IPS-18c (cell line): ENCODE data around the gene APC.

Experiments
- H3K4me3 ChIP-seq: 2 replicates; pipeline ENCODE4 v1.7.0; 2013; ENCODE audit warnings: low read depth, mild to moderate bottlenecking, low read length, moderate library complexity; ENCODE audit not compliant: insufficient read depth
- H3K9me3 ChIP-seq: one replicate; pipeline ENCODE4 v1.6.1; 2013; ENCODE audit warnings: mild to moderate bottlenecking, low read length, moderate library complexity; ENCODE audit not compliant: control insufficient read depth, insufficient read depth

APC gene

DNA sequence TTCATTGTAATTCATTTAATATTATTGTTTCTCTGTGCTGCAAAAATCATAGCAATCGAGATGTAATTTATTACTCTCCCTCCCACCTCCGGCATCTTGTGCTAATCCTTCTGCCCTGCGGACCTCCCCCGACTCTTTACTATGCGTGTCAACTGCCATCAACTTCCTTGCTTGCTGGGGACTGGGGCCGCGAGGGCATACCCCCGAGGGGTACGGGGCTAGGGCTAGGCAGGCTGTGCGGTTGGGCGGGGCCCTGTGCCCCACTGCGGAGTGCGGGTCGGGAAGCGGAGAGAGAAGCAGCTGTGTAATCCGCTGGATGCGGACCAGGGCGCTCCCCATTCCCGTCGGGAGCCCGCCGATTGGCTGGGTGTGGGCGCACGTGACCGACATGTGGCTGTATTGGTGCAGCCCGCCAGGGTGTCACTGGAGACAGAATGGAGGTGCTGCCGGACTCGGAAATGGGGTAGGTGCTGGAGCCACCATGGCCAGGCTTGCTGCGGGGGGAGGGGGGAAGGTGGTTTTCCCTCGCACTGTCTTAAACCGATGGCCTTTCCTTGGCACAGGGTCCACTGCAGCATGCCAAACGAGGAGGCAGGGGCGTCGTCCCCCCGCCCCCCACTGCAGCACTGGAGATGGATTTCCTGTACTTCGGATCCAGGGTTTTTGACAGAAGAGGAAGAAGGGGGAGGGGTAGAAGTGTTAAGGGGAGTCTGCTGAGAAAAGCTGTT lies at the start of gene APC:
Gene APC (plus strand): TSS at position 423 of the 728 bp plus-strand sequence. CDS start 17,006 bp downstream, outside the sequence.
- Histone ChIP-seq H3K9me3 (no peaks in the 10 kb centered on the region), H3K4me3 (peak within 1 kb of the TSS; percentile 73)

DNA sequence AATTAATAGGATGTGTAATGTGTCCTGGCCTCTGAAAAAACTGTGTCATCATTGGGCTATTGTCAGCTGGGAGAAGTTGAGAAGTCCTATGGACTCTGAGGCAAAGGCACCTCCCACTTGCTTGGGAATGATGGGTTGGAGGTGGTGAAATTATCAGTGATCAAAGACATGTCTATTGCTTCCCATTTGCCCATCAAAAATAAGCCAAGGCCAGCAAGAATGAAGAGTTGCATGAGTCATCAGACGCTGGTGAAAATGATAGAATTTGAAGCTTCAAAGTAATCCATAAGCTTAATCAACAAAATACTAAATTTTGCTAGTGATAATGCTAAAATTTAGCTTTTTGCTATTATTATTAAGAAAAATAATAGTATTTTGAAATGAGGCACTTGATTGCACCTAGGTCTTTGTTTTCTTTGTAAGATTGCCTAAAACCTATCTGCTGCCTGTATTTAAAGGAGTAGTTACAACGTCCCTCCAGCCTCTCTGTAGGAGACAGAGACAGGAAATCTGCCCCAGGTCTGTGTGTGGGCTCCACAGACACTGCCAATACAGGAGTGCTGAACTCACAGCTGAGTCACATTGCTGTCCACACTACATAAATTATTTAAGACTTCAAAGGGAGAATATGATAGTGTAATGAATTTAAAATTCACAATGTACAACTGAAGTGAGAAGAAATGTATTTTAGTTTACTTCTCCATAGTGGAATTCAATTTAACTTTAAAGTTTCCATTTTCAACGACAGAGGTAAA lies 48.4 kb upstream of the APC start:
- Histone ChIP-seq H3K9me3 (no peaks in the 10 kb centered on the region), H3K4me3 (no peak overlapping the region)

DNA sequence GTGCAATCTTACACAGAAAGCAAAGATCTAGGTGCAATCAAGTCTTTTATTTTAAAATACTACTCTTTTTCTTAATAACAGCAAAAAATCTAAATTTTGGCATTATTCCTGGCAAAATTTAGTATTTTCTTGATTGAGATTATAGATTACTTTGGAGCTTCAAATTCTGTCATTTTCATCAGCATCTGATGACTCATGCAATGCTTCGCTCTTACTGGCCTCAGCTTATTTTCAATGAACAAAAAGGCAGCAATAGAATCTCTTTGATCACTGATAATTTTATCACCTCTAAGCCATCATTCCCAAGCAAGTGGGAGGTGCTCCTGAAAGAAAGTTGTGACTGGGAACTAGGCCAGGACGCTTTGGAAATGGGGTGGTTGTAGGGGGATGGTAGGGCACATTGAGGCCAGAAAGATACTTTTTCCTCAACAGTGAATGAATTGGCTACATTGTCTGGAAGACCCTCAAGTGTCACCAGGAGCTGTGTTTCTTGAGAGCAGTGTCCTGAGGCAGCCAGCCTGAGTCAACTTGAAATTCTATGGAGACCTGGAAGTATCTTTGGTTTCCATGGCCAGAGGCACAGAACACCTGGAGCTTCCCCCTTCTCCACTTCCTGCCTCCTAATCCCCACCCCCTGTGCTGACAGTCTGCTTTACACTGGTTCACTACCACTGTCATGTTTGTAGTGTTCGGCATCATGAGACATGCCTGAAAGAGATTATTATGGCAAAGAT lies 46.9 kb upstream of the APC start:
- H3K9me3 ChIP-seq: no peaks in the 10 kb centered on the region
- no peak overlapping the region for H3K4me3 ChIP-seq

DNA sequence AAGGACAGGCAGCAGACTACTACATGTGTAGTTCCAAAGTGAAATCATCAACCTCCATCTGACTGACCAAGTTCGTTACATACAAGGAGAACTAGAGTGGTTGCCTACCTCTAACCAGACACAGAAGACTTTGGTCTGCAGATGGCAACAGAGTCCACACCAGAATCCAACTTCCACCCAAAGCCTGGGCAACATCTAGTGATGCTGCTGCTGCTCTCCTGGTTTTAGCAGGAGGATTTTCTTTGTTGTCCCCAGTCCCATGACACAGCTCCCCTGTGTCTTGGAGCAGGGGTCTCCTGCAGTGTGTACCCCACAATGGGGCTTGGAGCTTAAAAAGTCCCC lies 46.4 kb upstream of the APC start:
- H3K9me3 ChIP-seq: no peaks in the 10 kb centered on the region
- no peak overlapping the region for H3K4me3 ChIP-seq

DNA sequence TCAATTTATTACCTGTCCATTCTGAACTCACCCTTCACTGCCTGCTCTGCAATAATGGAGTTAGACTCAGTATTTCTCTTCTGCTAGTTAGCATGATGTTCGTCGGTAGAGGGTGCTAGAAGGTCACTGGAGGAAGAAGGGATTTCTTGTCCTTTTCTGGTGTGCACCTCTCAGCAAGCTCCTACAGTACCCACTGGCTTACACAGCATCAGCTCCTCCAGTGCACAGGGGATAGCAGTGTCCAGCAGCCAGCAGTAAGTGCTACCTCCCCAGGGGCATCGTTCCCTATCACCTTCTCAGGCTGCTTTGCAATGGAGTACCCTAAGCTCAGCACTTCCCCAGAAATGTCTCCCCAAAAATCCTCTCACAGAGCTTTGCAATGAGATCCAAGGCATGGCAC lies 45.9 kb upstream of the APC start:
- H3K4me3 ChIP-seq: no peak overlapping the region

DNA sequence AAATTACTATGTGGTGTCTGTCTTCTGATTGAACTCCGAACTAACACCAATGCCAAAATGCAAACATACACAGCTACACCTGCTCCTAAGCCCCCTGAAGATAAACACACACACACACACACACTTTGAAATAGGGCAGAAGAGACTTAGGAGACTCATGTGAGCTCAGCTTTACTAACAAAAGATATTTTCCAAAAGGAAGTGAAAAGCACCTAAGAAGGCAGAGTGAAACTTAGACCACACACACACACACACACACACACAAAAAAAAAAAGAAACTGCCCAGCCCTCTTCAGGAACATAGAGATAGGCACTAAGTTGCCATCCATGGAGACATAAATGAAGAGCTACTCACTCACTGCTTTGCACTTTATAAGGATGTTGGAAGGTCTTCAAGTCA lies 45.2 kb upstream of the APC start:
- Histone ChIP-seq H3K4me3 (no peak overlapping the region), H3K9me3 (no peaks in the 10 kb centered on the region)

More for the DNA sequence above, 45.9 kb upstream of the APC start:
- H3K9me3 ChIP-seq: no peaks in the 10 kb centered on the region

DNA sequence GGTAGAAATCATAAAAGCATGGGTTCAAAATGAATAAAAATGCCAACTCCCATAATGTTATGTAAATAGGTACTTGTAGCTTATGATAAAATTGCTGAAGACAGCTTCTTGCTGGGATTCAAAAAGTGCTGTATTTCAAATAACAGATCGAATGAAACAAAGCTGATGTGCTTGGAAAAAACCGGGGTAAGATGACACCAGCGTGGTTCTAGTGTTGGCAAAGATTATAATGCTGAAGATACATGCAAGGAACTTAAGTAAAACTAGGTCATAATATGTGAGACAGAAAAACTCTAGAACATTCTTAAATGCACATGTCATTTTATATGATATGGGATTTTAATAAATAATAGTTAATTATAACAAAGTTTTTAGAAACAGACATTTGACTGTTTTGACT lies 44.4 kb upstream of the APC start:
- H3K9me3 ChIP-seq: no peaks in the 10 kb centered on the region
- no peak overlapping the region for H3K4me3 ChIP-seq

DNA sequence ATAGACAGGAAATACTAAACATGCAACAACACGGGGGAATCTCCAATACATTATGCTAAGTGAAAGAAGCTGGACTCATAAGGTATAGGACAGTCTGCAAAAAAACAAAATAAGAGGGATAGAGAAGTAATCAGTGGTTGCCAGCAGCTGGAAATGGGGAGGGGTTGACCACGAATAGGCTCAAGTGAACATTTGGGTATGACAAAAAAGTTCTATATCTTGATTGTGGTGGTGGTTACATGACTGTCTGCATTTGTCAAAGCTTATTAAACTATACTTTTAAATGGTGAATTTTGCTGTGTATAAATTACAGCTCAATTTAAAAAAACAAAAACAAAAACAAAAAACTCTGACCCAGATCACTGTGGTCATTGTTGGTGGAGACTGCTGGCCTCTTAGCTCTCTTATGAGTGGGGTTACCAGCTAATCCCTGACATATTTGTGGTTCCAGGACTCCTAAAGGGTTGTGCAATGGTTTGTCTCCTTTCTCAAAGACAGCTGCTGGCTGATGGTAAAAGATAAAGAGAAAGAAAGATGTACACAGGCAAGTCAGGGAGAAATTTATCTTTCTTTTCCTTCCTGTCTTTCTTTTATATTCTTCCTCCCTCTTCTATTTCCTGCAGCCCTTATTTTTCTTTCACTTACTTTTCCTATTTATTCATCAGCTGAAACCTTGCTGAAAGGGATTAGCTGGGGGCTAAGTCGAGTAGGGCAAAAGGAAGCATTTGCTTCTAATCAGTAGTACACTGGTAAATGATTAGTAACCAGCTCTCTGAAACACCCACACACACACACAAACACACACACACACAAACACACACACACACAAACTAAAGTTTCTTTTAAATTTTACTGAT lies 42.6 kb upstream of the APC start:
- Histone ChIP-seq H3K4me3 (no peak overlapping the region), H3K9me3 (no peaks in the 10 kb centered on the region)

DNA sequence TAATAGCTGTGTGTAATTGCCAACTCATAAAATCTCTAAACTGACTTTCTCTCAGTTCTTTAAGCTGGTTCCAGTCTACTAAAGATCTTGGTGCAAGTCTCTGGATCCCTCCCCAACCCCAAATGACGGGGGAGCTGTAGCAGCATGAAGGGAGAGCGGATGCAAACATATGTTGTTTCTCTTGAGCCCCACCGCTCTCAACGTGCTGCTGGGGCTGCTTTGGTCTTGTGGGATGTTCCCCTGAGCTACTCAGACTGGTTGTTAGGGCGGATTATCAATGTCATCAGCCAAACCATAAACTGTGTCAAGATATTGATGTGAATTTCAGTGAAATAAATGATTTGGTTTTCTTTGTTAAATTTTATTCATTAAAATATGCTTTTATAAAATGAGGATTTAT lies 40.9 kb upstream of the APC start:
- Histone ChIP-seq H3K9me3 (no peaks in the 10 kb centered on the region), H3K4me3 (no peak overlapping the region)

DNA sequence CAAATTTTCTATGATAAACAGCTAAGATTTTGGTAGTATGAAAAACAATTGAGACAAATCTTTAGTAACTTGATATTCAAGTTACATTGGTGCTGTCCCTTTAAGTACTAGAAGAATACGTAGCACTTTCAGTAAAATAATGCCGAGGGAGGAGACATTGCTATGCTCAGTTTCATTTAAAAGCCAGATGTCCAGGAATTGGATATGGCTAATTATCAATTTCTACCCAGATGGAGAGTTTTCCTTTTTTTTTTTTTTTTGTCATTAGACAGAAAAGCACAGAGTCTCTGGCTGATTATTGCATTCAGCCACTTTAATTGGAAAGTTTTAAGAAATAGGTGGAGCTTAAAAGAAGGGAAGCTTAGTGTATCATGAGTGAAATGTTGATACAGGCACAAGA lies 40.4 kb upstream of the APC start:
- H3K9me3 ChIP-seq: no peaks in the 10 kb centered on the region
- no peak overlapping the region for H3K4me3 ChIP-seq

DNA sequence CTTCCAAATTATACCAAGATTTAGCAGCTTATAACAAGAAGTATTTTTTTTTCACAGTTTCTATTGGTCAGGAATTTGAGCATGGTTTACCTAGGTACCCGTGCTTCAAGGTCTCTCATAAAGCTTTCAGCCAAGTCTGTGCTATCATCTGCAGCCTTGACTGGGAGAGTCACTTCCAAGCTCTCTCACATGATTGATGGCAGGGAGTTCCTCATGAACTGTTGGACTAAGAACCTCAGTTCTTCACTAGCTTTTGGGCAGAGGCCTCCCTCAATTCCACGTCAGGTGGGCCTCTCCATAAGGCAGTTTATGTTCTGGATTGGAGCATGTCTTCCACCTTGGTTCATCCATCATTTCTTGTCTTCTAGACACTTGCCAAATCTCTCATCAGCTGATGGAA lies 39.9 kb upstream of the APC start:
- no peak overlapping the region for H3K4me3 ChIP-seq
- H3K9me3 ChIP-seq: no peaks in the 10 kb centered on the region

DNA sequence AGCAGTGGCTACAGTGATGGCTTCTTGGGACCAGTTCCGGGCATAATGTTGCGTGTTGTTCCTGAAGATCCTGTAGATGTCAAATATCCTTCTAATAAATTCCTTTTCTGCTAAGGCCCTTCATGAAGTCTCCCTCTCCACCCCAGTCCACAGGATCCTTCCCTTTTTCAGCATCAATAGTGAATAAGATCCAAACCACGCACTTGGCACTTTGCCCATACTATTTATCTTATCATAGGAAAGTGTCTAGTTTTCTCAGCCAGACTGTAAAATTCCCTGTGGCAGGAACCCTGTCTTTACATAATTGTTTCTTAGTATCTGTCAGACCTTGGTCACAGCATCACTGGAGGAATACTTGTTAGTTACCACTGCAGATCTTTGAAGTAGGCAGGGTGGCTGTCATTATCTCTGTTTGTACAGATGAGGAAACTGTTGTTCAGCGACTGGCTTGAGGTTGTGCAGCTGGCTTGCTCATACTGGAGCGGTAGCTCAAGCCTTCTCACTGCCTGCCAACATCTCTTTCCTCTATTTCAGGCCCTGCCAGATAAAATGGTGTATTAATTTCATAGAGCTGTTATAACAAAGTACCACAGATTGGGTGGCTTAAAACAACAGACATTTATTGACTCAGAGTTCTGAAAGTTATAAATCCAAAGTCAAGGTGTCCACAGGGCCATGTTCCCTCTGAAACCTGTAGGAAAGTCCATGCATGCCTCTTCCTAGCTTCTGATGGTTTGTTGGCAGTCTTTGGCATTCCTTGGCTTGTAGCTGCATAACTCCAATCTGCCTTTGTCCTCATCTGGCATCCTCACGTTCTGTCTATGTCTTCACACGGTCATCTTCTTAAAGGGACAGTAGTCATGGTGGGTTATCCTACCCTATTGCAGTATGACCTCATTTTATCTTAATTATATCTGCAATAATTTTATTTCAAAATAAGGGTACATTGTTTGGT lies 33.5 kb upstream of the APC start:
- no peak overlapping the region for H3K4me3 ChIP-seq
- H3K9me3 ChIP-seq: no peaks in the 10 kb centered on the region

DNA sequence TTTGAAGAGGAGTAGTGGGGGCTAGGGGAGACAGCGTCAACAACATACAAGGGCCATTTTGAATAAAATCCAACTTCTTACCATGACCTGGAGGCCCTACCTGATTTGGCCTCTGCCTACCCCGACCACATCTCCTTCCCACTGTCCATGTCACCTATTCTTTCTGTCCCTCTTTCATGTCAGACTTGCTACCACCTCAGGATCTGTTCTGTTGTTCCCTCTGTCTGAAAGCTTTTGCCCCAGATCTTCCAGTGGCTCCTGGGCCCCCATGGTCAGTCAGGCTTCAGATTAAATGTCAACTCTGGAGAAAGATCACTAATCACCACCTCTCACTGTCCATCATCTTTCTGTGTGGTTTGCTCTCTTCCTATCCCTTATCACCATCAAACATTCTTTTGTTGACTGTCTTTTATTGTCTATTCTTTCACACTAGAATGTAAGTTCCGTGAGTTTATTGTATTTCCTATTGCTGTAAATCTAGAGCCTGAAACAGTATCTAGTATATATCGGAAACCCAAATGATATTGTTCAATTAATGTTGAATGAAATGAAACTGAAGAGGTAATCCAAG lies 31.2 kb upstream of the APC start:
- Histone ChIP-seq H3K4me3 (no peak overlapping the region), H3K9me3 (no peaks in the 10 kb centered on the region)

DNA sequence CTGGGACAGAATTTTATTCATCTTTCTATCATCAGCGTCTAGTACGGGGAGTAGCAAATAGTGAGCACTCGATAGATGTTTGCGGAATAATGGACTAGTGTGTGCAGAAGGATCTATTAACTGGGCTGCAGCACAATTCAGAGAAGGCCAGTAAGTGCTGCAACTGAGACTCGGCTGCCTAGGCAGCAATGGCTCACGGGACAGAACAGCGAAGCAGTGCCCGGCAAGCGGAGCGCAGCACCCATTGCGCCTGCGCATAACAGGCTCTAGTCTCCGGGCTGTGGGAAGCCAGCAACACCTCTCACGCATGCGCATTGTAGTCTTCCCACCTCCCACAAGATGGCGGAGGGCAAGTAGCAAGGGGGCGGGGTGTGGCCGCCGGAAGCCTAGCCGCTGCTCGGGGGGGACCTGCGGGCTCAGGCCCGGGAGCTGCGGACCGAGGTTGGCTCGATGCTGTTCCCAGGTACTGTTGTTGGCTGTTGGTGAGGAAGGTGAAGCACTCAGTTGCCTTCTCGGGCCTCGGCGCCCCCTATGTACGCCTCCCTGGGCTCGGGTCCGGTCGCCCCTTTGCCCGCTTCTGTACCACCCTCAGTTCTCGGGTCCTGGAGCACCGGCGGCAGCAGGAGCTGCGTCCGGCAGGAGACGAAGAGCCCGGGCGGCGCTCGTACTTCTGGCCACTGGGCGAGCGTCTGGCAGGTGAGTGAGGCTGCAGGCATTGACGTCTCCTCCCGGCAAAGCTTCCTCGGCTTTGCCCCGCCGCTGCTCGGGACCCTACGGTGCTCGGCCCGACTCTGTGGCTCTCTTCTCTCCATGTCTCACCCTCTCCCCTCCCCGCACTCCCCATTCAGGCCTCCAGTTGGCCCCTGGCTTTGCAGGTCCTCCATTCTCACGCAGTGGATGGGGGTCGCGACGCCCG lies 30.2 kb upstream of the APC start:
- H3K9me3 ChIP-seq: no peaks in the 10 kb centered on the region
- peak overlapping the region; percentile 99 for H3K4me3 ChIP-seq

DNA sequence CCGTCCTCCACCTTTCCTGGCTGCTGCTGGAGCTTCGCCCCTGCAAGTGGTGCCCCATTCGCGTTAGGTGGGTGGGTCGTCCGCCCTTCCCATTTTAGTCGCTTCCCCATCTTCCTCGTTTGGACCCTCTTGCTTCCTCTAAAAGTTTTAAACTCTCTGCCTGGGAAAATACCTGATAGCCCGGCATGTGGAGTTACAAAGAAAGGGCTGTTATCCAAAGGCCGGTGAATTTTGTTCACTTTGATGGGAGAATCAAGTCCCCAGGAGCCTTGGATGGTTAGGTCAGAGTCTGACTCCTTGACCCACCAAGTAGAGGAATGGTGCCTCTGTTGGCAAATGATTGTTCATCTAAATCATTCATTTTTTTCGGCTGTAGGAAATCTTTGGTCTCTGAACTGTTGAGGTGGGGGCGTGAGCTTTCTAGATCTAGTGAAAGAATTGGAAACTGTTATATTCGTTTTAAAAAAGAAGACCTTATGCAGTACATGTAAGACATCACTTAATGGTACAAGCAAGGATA lies 29.5 kb upstream of the APC start:
- H3K9me3 ChIP-seq: no peaks in the 10 kb centered on the region
- H3K4me3 ChIP-seq: peak overlapping the region; percentile 99
